DMS 273 (cell line): ENCODE results near the gene UGGT1.
A peak's percentile ranks its signal among the peaks of the same experiment; 100 is the strongest.

Experiments used
- DNase-seq: peaks from one replicate; lab custom pipeline; 2025; ENCODE audit not compliant: unreplicated experiment; lab: John Stamatoyannopoulos, UW

The UGGT1 gene

GRCh38 chr2:128090945-128091725, at the start of gene UGGT1:
UGGT1 (plus strand) TSS chr2:128091200; CDS start chr2:128091358, 158 bp downstream.
- DNase-seq = peak; percentile 99

- DNase-seq = no peak
Measured at GRCh38 chr2:128041561-128041960, 49.4 kb upstream of the UGGT1 start.

GRCh38 chr2:128043041-128043440, 48.0 kb upstream of the UGGT1 start:
- peak; percentile 26 for DNase-seq

- DNase-seq = no peak
Measured at GRCh38 chr2:128053331-128053730, 37.7 kb upstream of the UGGT1 start.

GRCh38 chr2:128054104-128054885, 36.7 kb upstream of the UGGT1 start:
- DNase-seq = no peak

- DNase-seq = no peak
Measured at GRCh38 chr2:128057334-128057733, 33.7 kb upstream of the UGGT1 start.

GRCh38 chr2:128058114-128058513, 32.9 kb upstream of the UGGT1 start:
- DNase-seq = peak; percentile 14

- DNase-seq = no peak
Measured at GRCh38 chr2:128062571-128062970, 28.4 kb upstream of the UGGT1 start.

- no peak for DNase-seq
Measured at GRCh38 chr2:128064353-128064752, 26.6 kb upstream of the UGGT1 start.

- no peak for DNase-seq
Measured at GRCh38 chr2:128069769-128070168, 21.2 kb upstream of the UGGT1 start.

GRCh38 chr2:128073278-128073677, 17.7 kb upstream of the UGGT1 start:
- no peak for DNase-seq

GRCh38 chr2:128076461-128077106, 14.4 kb upstream of the UGGT1 start:
- no peak for DNase-seq

GRCh38 chr2:128084757-128085156, 6.2 kb upstream of the UGGT1 start:
- DNase-seq = no peak

GRCh38 chr2:128086244-128086643, 4.8 kb upstream of the UGGT1 start:
- DNase-seq = peak; percentile 8

GRCh38 chr2:128090575-128090944, 440 bp upstream of the UGGT1 start:
- no peak for DNase-seq

- peak; percentile 55 for DNase-seq
Measured at GRCh38 chr2:128091726-128092080, 703 bp downstream of the UGGT1 start.

- no peak for DNase-seq
Measured at GRCh38 chr2:128092656-128093055, 1.7 kb downstream of the UGGT1 start.

GRCh38 chr2:128093762-128094161, 2.8 kb downstream of the UGGT1 start:
- DNase-seq = no peak

GRCh38 chr2:128095201-128095600, 4.2 kb downstream of the UGGT1 start:
- DNase-seq = no peak

GRCh38 chr2:128103407-128103806, 12.4 kb downstream of the UGGT1 start:
- no peak for DNase-seq

GRCh38 chr2:128105072-128105471, 14.1 kb downstream of the UGGT1 start:
- DNase-seq = no peak

GRCh38 chr2:128108166-128108565, 17.2 kb downstream of the UGGT1 start:
- DNase-seq = no peak
